K562 (cell line): ENCODE data around the gene ARID3B. TPM values are rescaled to one million over a fixed set of nuclear protein-coding genes. Genes with fewer than 3 reads are reported as not detected.

Experiments used
- ATAC-seq: fragments of 200-7000 bp; cut with Tn5 transposase; 3 replicates; pipeline ENCODE4 v1.9.1; 2020; ENCODE audit warnings: moderate library complexity
- BruUV-seq: library from RNA; stranded (reverse); fragments of 400-500 nt; replicated peaks from 2 replicates; lab custom pipeline; 2021; lab: Mats Ljungman, UMichigan
- CTCF ChIA-PET: fragments of 300-600 bp; formaldehyde crosslinking; extraction: SDS; loops from one replicate; lab custom pipeline; 2021; ENCODE audit warnings: low intra/inter-chr PET ratio; lab: Yijun Ruan, JAX
- POLR2A ChIA-PET: fragments of 300-600, 350-650 bp; sonication (Branson Sonifier 250); formaldehyde crosslinking; extraction: SDS; loops from one replicate; lab custom pipeline; 2021; ENCODE audit warnings: antibody characterized with exemption, inconsistent platforms; lab: Yijun Ruan, JAX
- DNase-seq, 4 experiments: peaks; one replicate each; pipeline versions ENCODE4 v3.0.0 to v3.0.0-alpha.2; 2011 to 2018; ENCODE audit warnings: low spot score in 3 of 4, mixed read lengths in 3 of 4; ENCODE audit errors: extremely low read depth in 1 of 4
- FAIRE-seq: peaks from 2 replicates; lab custom pipeline; 2011; peaks lifted over from hg19 to GRCh38; lab: Jason Lieb, UNC
- H2AFZ ChIP-seq: 2 replicates; pipeline ENCODE4 v1.6.0; 2011; ENCODE audit warnings: low read depth, low read length, control low read depth, inconsistent platforms
- H3K27ac ChIP-seq: fragments of 200-600 bp; 3 replicates; pipeline ENCODE4 v1.8.0; 2011; ENCODE audit warnings: low read depth, mild to moderate bottlenecking, control low read depth, inconsistent platforms, low read length, moderate library complexity, mixed read lengths; ENCODE audit errors: extremely low read depth
- H3K27me3 ChIP-seq, 2 experiments: fragments of 300-600 bp in 1 of 2; 2 replicates in 1 of 2; 3 replicates in 1 of 2; pipeline versions ENCODE4 v1.6.0 to v1.8.0; 2011; ENCODE audit warnings: inconsistent platforms in 2 of 2, low read length in 2 of 2, mild to moderate bottlenecking in 1 of 2, mixed read lengths in 1 of 2, moderate library complexity in 1 of 2; ENCODE audit not compliant: control insufficient read depth in 2 of 2, insufficient read depth in 2 of 2
- H3K36me3 ChIP-seq: fragments of 300-600 bp; 3 replicates; pipeline ENCODE4 v1.8.0; 2011; ENCODE audit warnings: mild to moderate bottlenecking, low read length, inconsistent platforms; ENCODE audit not compliant: control insufficient read depth, insufficient read depth
- H3K4me1 ChIP-seq, 2 experiments: fragments of 200-600 bp in 1 of 2; replicated peaks in 1 of 2; 2 replicates in 1 of 2; 3 replicates in 1 of 2; pipeline versions ENCODE4 v1.5.1 to v1.8.0; 2011; ENCODE audit warnings: inconsistent platforms in 2 of 2, low read length in 2 of 2, mild to moderate bottlenecking in 1 of 2, mixed read lengths in 1 of 2, moderate library complexity in 1 of 2; ENCODE audit not compliant: control insufficient read depth in 2 of 2, insufficient read depth in 2 of 2
- H3K4me2 ChIP-seq: 2 replicates; pipeline ENCODE4 v1.6.1; 2011; ENCODE audit warnings: low read length, control low read depth, inconsistent platforms, mixed read lengths; ENCODE audit not compliant: insufficient read depth
- H3K4me3 ChIP-seq: fragments of 200-600 bp; sonication (generic), shearing (Covaris generic); 2 replicates; pipeline ENCODE4 v1.5.1; 2016; ENCODE audit warnings: control low read depth, inconsistent platforms
- H3K79me2 ChIP-seq: fragments of 200-600 bp; 3 replicates; pipeline ENCODE4 v1.8.0; 2011; ENCODE audit warnings: low read length, inconsistent platforms; ENCODE audit not compliant: control insufficient read depth, insufficient read depth
- H3K9ac ChIP-seq, 2 experiments: 2 replicates each; pipeline versions ENCODE4 v1.6.0 to v1.6.1; 2011; ENCODE audit warnings: low read depth in 2 of 2, low read length in 2 of 2, control low read depth in 1 of 2, inconsistent platforms in 1 of 2, mild to moderate bottlenecking in 1 of 2, mixed read lengths in 1 of 2; ENCODE audit not compliant: insufficient read depth in 1 of 2
- H3K9me1 ChIP-seq: one replicate; pipeline ENCODE4 v1.6.0; 2011; ENCODE audit warnings: inconsistent platforms, mild to moderate bottlenecking, low read length, moderate library complexity; ENCODE audit not compliant: control insufficient read depth, insufficient read depth
- H3K9me3 ChIP-seq: replicated peaks from 2 replicates; pipeline ENCODE4 v1.5.1; 2011; ENCODE audit warnings: low read depth, low read length, inconsistent platforms; ENCODE audit not compliant: control insufficient read depth, insufficient read depth
- H4K20me1 ChIP-seq: replicated peaks from 2 replicates; pipeline ENCODE4 v1.6.1; 2011; ENCODE audit warnings: low read length, inconsistent platforms, mixed read lengths; ENCODE audit not compliant: control insufficient read depth, insufficient read depth
- HCFC1 ChIP-seq: IDR thresholded peaks from 2 replicates; pipeline ENCODE4 v1.6.1; 2012; ENCODE audit warnings: low read depth, low read length, improper control_type of control experiment
- HES1 ChIP-seq: fragments of 450-650 bp; IDR thresholded peaks from 2 replicates; pipeline ENCODE4 v1.6.1; 2016; ENCODE audit warnings: low read depth, mild to moderate bottlenecking, moderate library complexity
- MAX ChIP-seq: sonication (generic); formaldehyde crosslinking; IDR thresholded peaks from 2 replicates; pipeline ENCODE4 v1.9.0; 2022; ENCODE audit warnings: mild to moderate bottlenecking, missing genetic modification reagents
- MXD1 ChIP-seq: fragments of 250-450 bp; sonication (Bioruptor Pico); IDR thresholded peaks from 2 replicates; pipeline ENCODE4 v1.8.0; 2021; ENCODE audit warnings: borderline replicate concordance, mild to moderate bottlenecking, moderate library complexity; ENCODE audit not compliant: poor library complexity, severe bottlenecking
- NFIC ChIP-seq: fragments of 450-650 bp; IDR thresholded peaks from 2 replicates; pipeline ENCODE4 v1.6.1; 2017; ENCODE audit warnings: mild to moderate bottlenecking, inconsistent platforms
- PKNOX1 ChIP-seq: fragments of 450-650 bp; IDR thresholded peaks from 2 replicates; pipeline ENCODE4 v1.6.1; 2016
- RB1 ChIP-seq: fragments of 450-650 bp; IDR thresholded peaks from 2 replicates; pipeline ENCODE4 v1.6.1; 2017; ENCODE audit warnings: low read depth, mild to moderate bottlenecking
- RBM14 ChIP-seq: fragments of 200-400 bp; formaldehyde crosslinking; IDR thresholded peaks from 2 replicates; pipeline ENCODE4 v1.6.1; 2018; ENCODE audit warnings: low read depth, mild to moderate bottlenecking, low read length, moderate library complexity, borderline replicate concordance; ENCODE audit not compliant: insufficient read depth
- RBM34 ChIP-seq: fragments of 200-400 bp; formaldehyde crosslinking; IDR thresholded peaks from 2 replicates; pipeline ENCODE4 v1.6.1; 2018; ENCODE audit warnings: low read length, borderline replicate concordance; ENCODE audit not compliant: insufficient read depth
- THAP12 ChIP-seq: fragments of 250-450 bp; sonication (Bioruptor Pico); IDR thresholded peaks from 2 replicates; pipeline ENCODE4 v1.9.0; 2021; ENCODE audit warnings: mild to moderate bottlenecking, inconsistent platforms
- XRCC3 ChIP-seq: fragments of 450-650 bp; IDR thresholded peaks from 2 replicates; pipeline ENCODE4 v1.6.1; 2017; ENCODE audit warnings: mild to moderate bottlenecking, moderate library complexity
- ZNF174 ChIP-seq: fragments of 250-450 bp; sonication (Bioruptor Pico); IDR thresholded peaks from 2 replicates; pipeline ENCODE4 v1.4.0; 2020; ENCODE audit warnings: mild to moderate bottlenecking
- ZNF232 ChIP-seq: sonication (generic); formaldehyde crosslinking; IDR thresholded peaks from 2 replicates; pipeline ENCODE4 v1.8.0; 2022; ENCODE audit warnings: mild to moderate bottlenecking, missing genetic modification reagents
- ZNF263 ChIP-seq: sonication (generic); formaldehyde crosslinking; IDR thresholded peaks from 2 replicates; pipeline ENCODE4 v1.8.0; 2022; ENCODE audit warnings: mild to moderate bottlenecking, missing genetic modification reagents, borderline replicate concordance
- ZNF41 ChIP-seq: fragments of 250-450 bp; sonication (Bioruptor Pico); conservative IDR thresholded peaks from 2 replicates; pipeline ENCODE4 v1.4.0; 2020; ENCODE audit warnings: mild to moderate bottlenecking
- ZNF436 ChIP-seq: fragments of 250-450, 450-650 bp; sonication (Bioruptor Pico); formaldehyde crosslinking; IDR thresholded peaks from 2 replicates; pipeline ENCODE4 v1.7.0; 2020; ENCODE audit warnings: mild to moderate bottlenecking
- WGBS: fragments of 100-300 bp; shearing (Covaris generic); methylation state at CpG from one replicate; pipeline ENCODE4 v1.1.6; 2016; ENCODE audit warnings: low coverage, mixed read lengths; ENCODE audit not compliant: insufficient coverage; ENCODE audit errors: missing lambda C conversion rate; 5-methylcytosine and 5-hydroxymethylcytosine counted together
- in situ Hi-C: fragments of 300-500 bp; cut with MboI; formaldehyde crosslinking; loops from 4 replicates; pipeline ENCODE4 v1.15.0; 2018; ENCODE audit warnings: inconsistent platforms, mixed read lengths
- intact Hi-C: fragments of 100-400 bp; cut with micrococcal nuclease; formaldehyde crosslinking; loops from 2 replicates; pipeline ENCODE4 v1.14.2; 2022
- polyA plus RNA-seq, 8 experiments: library from polyadenylated mRNA; depleted of rRNA in 4 of 8; stranded (reverse) in 5 of 8; unstranded in 3 of 8; fragments of >200 nt; fragmentation: Nextera tagmentation in 2 of 8; fragmentation: Illumina TruSeq in 1 of 8; extraction: Ambion mirVana in 2 of 8; extraction: Trizol in 1 of 8; gene quantifications; 2 replicates each; pipeline versions ENCODE4 v1.2.1 to v1.2.3, GENCODE V29; 2011 to 2014; ENCODE audit warnings: inconsistent platforms in 1 of 8, missing spikeins in 1 of 8
- total RNA-seq, 7 experiments: library from RNA; depleted of rRNA in 6 of 7; stranded (reverse); fragments of >200 nt in 6 of 7; fragmentation: Illumina TruSeq in 2 of 7; extraction: Trizol in 2 of 7; gene quantifications; 2 replicates each; pipeline versions ENCODE4 v1.2.1 to v1.2.3, GENCODE V29; 2011 to 2021; ENCODE audit warnings: low replicate concordance in 1 of 7

ARID3B gene
- total and polyA plus RNA-seq, 9 of the 15 experiments (the other 6 are each of a cell fraction or from before 2014, with no cell fraction given), result 0.32 to 15.1 (median 7.1) TPM

- TSS peak; percentile 62 for BruUV-seq
- ATAC-seq, result peak; percentile 94
- Histone ChIP-seq H3K27me3 (no peaks in the 10 kb centered on the region; a peak in 1 of 5 replicates), H3K9ac (peak within 1 kb of the TSS; percentile 91 to 98), H3K4me3 (peak within 1 kb of the TSS; percentile 89), H2AFZ (peak within 1 kb of the TSS; percentile 96), H3K4me1 (peaks cover 19 to 49% of the 10 kb centered on the region in 2 experiments), H3K36me3 (peaks cover 37% of the 10 kb centered on the region; the same call in 2 of the 3 replicates), H4K20me1 (peaks cover 52% of the 10 kb centered on the region), H3K4me2 (peak within 1 kb of the TSS; percentile 92), H3K9me1 (peaks cover 7% of the 10 kb centered on the region), H3K79me2 (peaks cover 54% of the 10 kb centered on the region), H3K27ac (peak within 1 kb of the TSS; percentile 84), H3K9me3 (no peaks in the 10 kb centered on the region)
- peak; percentile 74 for FAIRE-seq
- intact Hi-C loops (loop anchor here (1.0 to 10.0 kb wide), 4 partner anchors 69 to 621 kb away; partner anchors contain the start of genes PML and STOML1), in situ Hi-C loops (no loop called here)
- under 1% methylated on average over 63 of the region's 91 CpGs for WGBS
- ChIA-PET POLR2A (interaction anchor here (0.5 to 9.7 kb wide), 12 partner anchors 8 to 310 kb away, joined by 3 to 111 read pairs (median 3); partner anchors contain the start of gene ARID3B), CTCF (interaction anchor here (0.7 kb wide), 1 partner anchor 242 kb away, joined by 3 read pairs; no protein-coding TSS in a partner anchor)
- DNase-seq, result peak; percentile 93 to 97 (median 94)
- TF ChIP-seq ZNF263 (CRISPR knock-in tag) (no peak; the same call in 1 of the 2 replicates), ZNF41 (CRISPR knock-in tag) (no peak), RBM14 (no peak), RB1 (peak; percentile 95), PKNOX1 (no peak), HES1 (no peak), ZNF232 (CRISPR knock-in tag) (peak; percentile 70; the same call in 1 of the 2 replicates), THAP12 (CRISPR knock-in tag) (peak; percentile 98), ZNF174 (CRISPR knock-in tag) (no peak), HCFC1 (peak; percentile 85), NFIC (peak; percentile 62; the same call in 1 of the 2 replicates), RBM34 (no peak), MAX (peak; percentile 77; the same call in 1 of the 2 replicates), MXD1 (CRISPR knock-in tag) (peak; percentile 15), ZNF436 (no peak), XRCC3 (no peak)
Measured at GRCh38 chr15:74615508-74616365, 74.7 kb downstream of the ARID3B start, which contains the start of gene CLK3. Gene CLK3, plus strand, starts transcription at chr15:74615836. Its CDS starts 3,361 bp downstream, at chr15:74619197.
